Gastrocnemius medialis (tissue), 4 donors: Measurements from ENCODE around the gene KIDINS220.

Experiments
- POLR2A ChIP-seq, 2 donors: fragments of 450-650 bp; IDR thresholded peaks; one replicate each; pipeline ENCODE4 v1.6.1; 2017; ENCODE audit warnings: antibody characterized with exemption in 2 of 2, mild to moderate bottlenecking in 2 of 2, moderate library complexity in 2 of 2
- TF ChIP-seq, protein P1 (sequence below), 5 experiments: fragments of 450-650 bp in 3 of 5; fragments of 200-600 bp in 2 of 5; sonication (generic) in 2 of 5; IDR thresholded peaks in 4 of 5; conservative IDR thresholded peaks in 1 of 5; 1 replicate in 4 of 5; 2 replicates in 1 of 5; pipeline ENCODE4 v1.5.1; 2016 to 2019; ENCODE audit warnings: antibody characterized with exemption in 5 of 5, mild to moderate bottlenecking in 3 of 5, moderate library complexity in 3 of 5

DNA sequence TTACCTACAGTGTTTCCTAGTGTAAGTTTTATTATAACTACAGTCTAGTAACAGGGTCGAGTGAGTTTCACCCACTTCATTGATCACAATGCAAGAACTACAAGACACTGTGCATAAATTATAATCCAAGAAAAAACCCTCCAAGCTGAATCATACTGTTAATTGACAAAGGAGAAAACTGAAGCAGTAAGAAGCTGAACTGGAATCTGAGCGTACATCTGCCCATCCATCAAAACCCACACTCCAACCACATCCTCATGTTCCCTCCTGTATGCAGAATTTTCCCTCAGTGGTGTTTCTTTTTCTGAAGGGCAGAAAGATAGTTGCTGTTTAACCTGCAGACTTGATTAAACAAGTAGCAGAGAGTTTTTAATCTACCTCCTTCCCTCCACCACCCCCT is 49.5 kb upstream of the KIDINS220 start:
- no peak for TF ChIP-seq POLR2A (IDR thresholded peaks at IDR 0.05)
- TF ChIP-seq, protein P1, sequence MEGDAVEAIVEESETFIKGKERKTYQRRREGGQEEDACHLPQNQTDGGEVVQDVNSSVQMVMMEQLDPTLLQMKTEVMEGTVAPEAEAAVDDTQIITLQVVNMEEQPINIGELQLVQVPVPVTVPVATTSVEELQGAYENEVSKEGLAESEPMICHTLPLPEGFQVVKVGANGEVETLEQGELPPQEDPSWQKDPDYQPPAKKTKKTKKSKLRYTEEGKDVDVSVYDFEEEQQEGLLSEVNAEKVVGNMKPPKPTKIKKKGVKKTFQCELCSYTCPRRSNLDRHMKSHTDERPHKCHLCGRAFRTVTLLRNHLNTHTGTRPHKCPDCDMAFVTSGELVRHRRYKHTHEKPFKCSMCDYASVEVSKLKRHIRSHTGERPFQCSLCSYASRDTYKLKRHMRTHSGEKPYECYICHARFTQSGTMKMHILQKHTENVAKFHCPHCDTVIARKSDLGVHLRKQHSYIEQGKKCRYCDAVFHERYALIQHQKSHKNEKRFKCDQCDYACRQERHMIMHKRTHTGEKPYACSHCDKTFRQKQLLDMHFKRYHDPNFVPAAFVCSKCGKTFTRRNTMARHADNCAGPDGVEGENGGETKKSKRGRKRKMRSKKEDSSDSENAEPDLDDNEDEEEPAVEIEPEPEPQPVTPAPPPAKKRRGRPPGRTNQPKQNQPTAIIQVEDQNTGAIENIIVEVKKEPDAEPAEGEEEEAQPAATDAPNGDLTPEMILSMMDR (IDR thresholded peaks at IDR 0.05 in 4 of 5, conservative IDR thresholded peaks at IDR 0.05 in 1 of 5), result no peak
